Calu3 (cell line): ENCODE data around the gene OR9K2. TPM values are rescaled to one million over a fixed set of nuclear protein-coding genes. Genes with fewer than 3 reads are reported as not detected.
"Not testable (repeated sequence)": the region's sequence is repeated elsewhere in the genome, so short reads cannot be mapped to it uniquely, and the experiment has no call there.

Experiments used
- BruUV-seq: library from RNA; stranded (reverse); fragments of 400-500 nt; replicated peaks from 2 replicates; lab custom pipeline; 2021; lab: Mats Ljungman, UMichigan
- CTCF ChIA-PET: fragments of 300-600 bp; sonication (Branson Sonifier 250); formaldehyde crosslinking; loops from one replicate; lab custom pipeline; 2022; ENCODE audit warnings: antibody characterized with exemption; lab: Charles Lee
- DNase-seq: peaks from one replicate; pipeline ENCODE4 v3.0.0; 2022
- H3K27ac Mint-ChIP-seq: one replicate; pipeline ENCODE4 v1.8.0; 2022; ENCODE audit warnings: mixed read lengths; ENCODE audit not compliant: unreplicated experiment
- H3K27me3 Mint-ChIP-seq: one replicate; pipeline ENCODE4 v1.8.0; 2022; ENCODE audit warnings: mixed read lengths; ENCODE audit not compliant: unreplicated experiment
- H3K36me3 Mint-ChIP-seq: one replicate; pipeline ENCODE4 v1.8.0; 2022; ENCODE audit warnings: mild to moderate bottlenecking, moderate library complexity, mixed read lengths; ENCODE audit not compliant: insufficient read depth, unreplicated experiment
- H3K4me1 Mint-ChIP-seq: one replicate; pipeline ENCODE4 v1.8.0; 2022; ENCODE audit warnings: mild to moderate bottlenecking, low read depth, mixed read lengths; ENCODE audit not compliant: unreplicated experiment
- H3K4me3 Mint-ChIP-seq: one replicate; pipeline ENCODE4 v1.8.0; 2022; ENCODE audit warnings: mild to moderate bottlenecking, low read depth, moderate library complexity, mixed read lengths; ENCODE audit not compliant: unreplicated experiment
- H3K9me3 Mint-ChIP-seq: one replicate; pipeline ENCODE4 v1.8.0; 2022; ENCODE audit warnings: low read depth, mixed read lengths; ENCODE audit not compliant: unreplicated experiment
- CTCF ChIP-seq: fragments of 200-600 bp; IDR thresholded peaks from one replicate; pipeline ENCODE4 v1.8.0; 2022; ENCODE audit warnings: antibody characterized with exemption; ENCODE audit not compliant: unreplicated experiment
- intact Hi-C: fragments of 100-400 bp; cut with micrococcal nuclease; formaldehyde crosslinking; loops from one replicate; pipeline ENCODE4 v1.10.0; 2022; ENCODE audit not compliant: unreplicated experiment
- total RNA-seq: library from RNA; stranded (reverse); gene quantifications from 2 replicates; pipeline ENCODE4 v1.2.3, GENCODE V29; 2022

OR9K2 gene
- total RNA-seq, 1 experiment from 2014 or later, result not detected

DNA sequence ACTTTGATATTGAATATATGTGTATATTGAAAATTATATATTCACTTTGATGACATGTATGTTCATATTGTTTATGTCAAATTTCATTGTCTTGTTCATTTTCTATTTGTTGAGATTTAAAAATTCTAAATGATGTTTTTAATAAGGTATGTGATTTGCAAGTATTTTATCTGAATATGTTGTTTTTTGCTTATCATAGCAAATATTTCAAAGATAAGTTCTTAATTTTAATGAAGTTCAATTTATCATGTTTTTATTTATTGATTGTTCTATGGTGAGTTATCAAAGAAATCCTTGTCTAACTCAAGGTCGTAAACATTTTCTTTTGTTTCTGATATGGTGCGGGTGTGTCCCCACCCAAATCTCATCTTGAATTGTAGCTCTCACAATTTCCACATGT, 45.2 kb downstream of the OR9K2 start:
- BruUV-seq, result no TSS peak
- H3K9me3 Mint-ChIP-seq, result no peaks in the 10 kb centered on the region
- no peaks in the 10 kb centered on the region for H3K36me3 Mint-ChIP-seq
- H3K27ac Mint-ChIP-seq, result no peak overlapping the region
- DNase-seq, result no peak
- CTCF ChIA-PET, result no interaction called here
- intact Hi-C loops, result no loop called here
- H3K4me3 Mint-ChIP-seq, result no peak overlapping the region
- H3K27me3 Mint-ChIP-seq, result no peaks in the 10 kb centered on the region
- no peak for TF ChIP-seq CTCF
- H3K4me1 Mint-ChIP-seq, result no peaks in the 10 kb centered on the region

DNA sequence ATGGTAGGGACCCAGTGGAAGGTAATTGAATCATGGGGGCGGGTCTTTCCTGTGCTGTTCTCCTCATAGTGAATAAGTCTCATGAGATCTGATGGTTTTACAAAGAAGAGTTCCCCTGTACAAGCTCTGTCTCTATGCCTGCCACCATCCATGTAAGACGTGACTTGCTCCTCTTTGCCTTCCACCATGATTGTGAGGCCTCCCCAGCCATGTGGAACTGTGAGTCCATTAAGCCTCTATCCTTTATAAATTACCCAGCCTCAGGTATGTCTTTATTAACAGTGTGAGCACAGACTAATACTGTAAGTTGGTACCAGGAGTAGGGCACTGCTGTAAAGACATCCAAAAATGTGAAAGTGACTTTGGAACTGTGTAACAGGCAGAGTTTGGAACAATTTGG, 45.6 kb downstream of the OR9K2 start:
- DNase-seq, H3K4me3 Mint-ChIP-seq, H3K9me3 Mint-ChIP-seq, BruUV-seq, H3K4me1 Mint-ChIP-seq, H3K27me3 Mint-ChIP-seq, intact Hi-C loops, H3K27ac Mint-ChIP-seq, CTCF ChIA-PET, H3K36me3 Mint-ChIP-seq: not testable (repeated sequence)

- Mint-ChIP-seq H3K4me1 (no peaks in the 10 kb centered on the region), H3K9me3 (no peaks in the 10 kb centered on the region), H3K4me3 (no peak overlapping the region), H3K36me3 (no peaks in the 10 kb centered on the region), H3K27me3 (peaks cover 5% of the 10 kb centered on the region), H3K27ac (no peak overlapping the region)
- no TSS peak for BruUV-seq
- no peak for DNase-seq
- CTCF ChIA-PET, result no interaction called here
- no peak for TF ChIP-seq CTCF
- intact Hi-C loops, result no loop called here
These were observed 46.5 kb downstream of the OR9K2 start for GRCh38 chr12:55172686-55173085.

- Mint-ChIP-seq H3K9me3 (no peaks in the 10 kb centered on the region), H3K27me3 (peaks cover 13% of the 10 kb centered on the region), H3K27ac (no peak overlapping the region), H3K36me3 (no peaks in the 10 kb centered on the region), H3K4me3 (no peak overlapping the region), H3K4me1 (no peaks in the 10 kb centered on the region)
- CTCF ChIA-PET, result no interaction called here
- BruUV-seq, result no TSS peak
- intact Hi-C loops, result no loop called here
- no peak for TF ChIP-seq CTCF
- DNase-seq, result no peak
These were observed 47.2 kb downstream of the OR9K2 start for GRCh38 chr12:55173456-55173855.

Other genes starting within 250 kb of the OR9K2 start
- gene TESPA1, start 141.6 kb upstream of the OR9K2 start, total RNA-seq, result not detected in 2 replicates
- not detected in 2 replicates for gene NEUROD4, start 106.4 kb upstream of the OR9K2 start, total RNA-seq
- not detected in 2 replicates for gene OR10A7, start 94.6 kb downstream of the OR9K2 start, total RNA-seq
- gene OR6C74, start 118.2 kb downstream of the OR9K2 start, total RNA-seq, result not detected in 2 replicates
- gene OR6C6, start 170.2 kb downstream of the OR9K2 start, total RNA-seq, result not detected in 2 replicates
- gene OR6C1, start 187.9 kb downstream of the OR9K2 start, total RNA-seq, result not detected in 2 replicates
- gene OR6C3, start 204.3 kb downstream of the OR9K2 start, total RNA-seq, result not detected in 2 replicates
- not detected in 2 replicates for gene OR6C75, start 236.6 kb downstream of the OR9K2 start, total RNA-seq